HepG2 (cell line): ENCODE measurements around the gene CELF2. TPM values are rescaled to one million over a fixed set of nuclear protein-coding genes. Genes with fewer than 3 reads are reported as not detected.

Experiments
- ATAC-seq: fragments of 200-7000 bp; cut with Tn5 transposase; 3 replicates; pipeline ENCODE4 v1.9.1; 2020; ENCODE audit warnings: mild to moderate bottlenecking, moderate library complexity
- BruUV-seq: library from RNA; stranded (reverse); fragments of 400-500 nt; replicated peaks from 2 replicates; lab custom pipeline; 2021; lab: Mats Ljungman, UMichigan
- CTCF ChIA-PET: fragments of 300-600 bp; formaldehyde crosslinking; extraction: SDS; loops from one replicate; lab custom pipeline; 2021; ENCODE audit warnings: low total read pairs, inconsistent platforms, low intra/inter-chr PET ratio; lab: Yijun Ruan, JAX
- POLR2A ChIA-PET: fragments of 350-600 bp; sonication (Branson Sonifier 250); formaldehyde crosslinking; loops from one replicate; lab custom pipeline; 2020; ENCODE audit warnings: antibody characterized with exemption, inconsistent platforms; lab: Yijun Ruan, JAX
- DNase-seq: peaks from one replicate; pipeline ENCODE4 v3.0.0-alpha.2; 2015; ENCODE audit warnings: low spot score
- FAIRE-seq: peaks from 3 replicates; lab custom pipeline; 2011; peaks lifted over from hg19 to GRCh38; lab: Jason Lieb, UNC
- H2AFZ ChIP-seq: one replicate; pipeline ENCODE4 v1.6.1; 2011; ENCODE audit warnings: low read length, inconsistent platforms
- H3K27ac ChIP-seq: fragments of 300-600 bp; 3 replicates; pipeline ENCODE4 v1.8.0; 2011; ENCODE audit warnings: mixed run types, mild to moderate bottlenecking, mixed read lengths, low read length, inconsistent platforms; ENCODE audit not compliant: insufficient read depth; ENCODE audit errors: extremely low read length
- H3K27me3 ChIP-seq, 2 experiments: fragments of 200-600 bp in 1 of 2; 2 replicates in 1 of 2; 3 replicates in 1 of 2; pipeline versions ENCODE4 v1.6.0 to v1.8.0; 2011; ENCODE audit warnings: low read length in 2 of 2, mild to moderate bottlenecking in 2 of 2, moderate library complexity in 2 of 2, inconsistent platforms in 1 of 2; ENCODE audit not compliant: insufficient read depth in 2 of 2, control insufficient read depth in 1 of 2
- H3K36me3 ChIP-seq, 2 experiments: fragments of 200-600 bp in 1 of 2; replicated peaks in 1 of 2; 2 replicates in 1 of 2; 3 replicates in 1 of 2; pipeline versions ENCODE4 v1.5.1 to v1.8.0; 2011; ENCODE audit warnings: low read length in 2 of 2, inconsistent platforms in 1 of 2; ENCODE audit not compliant: insufficient read depth in 2 of 2, control insufficient read depth in 1 of 2
- H3K4me1 ChIP-seq: 2 replicates; pipeline ENCODE4 v1.5.1; 2012; ENCODE audit warnings: low read length, inconsistent platforms; ENCODE audit not compliant: insufficient read depth
- H3K4me2 ChIP-seq: 2 replicates; pipeline ENCODE4 v1.6.0; 2011; ENCODE audit warnings: low read depth, low read length, inconsistent platforms
- H3K4me3 ChIP-seq, 3 experiments: fragments of 200-600 bp in 1 of 3; sonication (generic), shearing (Covaris generic) in 1 of 3; replicated peaks in 1 of 3; 2 replicates each; pipeline ENCODE4 v1.5.1; 2011 to 2016; ENCODE audit warnings: low read length in 3 of 3, inconsistent platforms in 2 of 3, low read depth in 2 of 3, mild to moderate bottlenecking in 2 of 3, control low read depth in 1 of 3, mixed read lengths in 1 of 3; ENCODE audit not compliant: insufficient read depth in 1 of 3
- H3K79me2 ChIP-seq: one replicate; pipeline ENCODE4 v1.6.1; 2011; ENCODE audit warnings: low read length, inconsistent platforms; ENCODE audit not compliant: insufficient read depth
- H3K9ac ChIP-seq: 2 replicates; pipeline ENCODE4 v1.6.0; 2011; ENCODE audit warnings: mild to moderate bottlenecking, low read depth, low read length, inconsistent platforms; ENCODE audit not compliant: insufficient read depth
- H3K9me3 ChIP-seq: 2 replicates; pipeline ENCODE4 v1.5.1; 2012; ENCODE audit warnings: mild to moderate bottlenecking, low read length
- H4K20me1 ChIP-seq: 2 replicates; pipeline ENCODE4 v1.6.0; 2011; ENCODE audit warnings: inconsistent platforms, mild to moderate bottlenecking, low read length, moderate library complexity; ENCODE audit not compliant: insufficient read depth
- ARID2 ChIP-seq: sonication (generic); formaldehyde crosslinking; IDR thresholded peaks from 2 replicates; pipeline ENCODE4 v1.8.1; 2022; ENCODE audit warnings: mild to moderate bottlenecking, missing genetic modification reagents, borderline replicate concordance
- CENPX ChIP-seq: sonication (generic); formaldehyde crosslinking; IDR thresholded peaks from 2 replicates; pipeline ENCODE4 v1.9.0; 2021; ENCODE audit warnings: mild to moderate bottlenecking, missing genetic modification reagents, moderate library complexity
- E2F1 ChIP-seq: sonication (generic); formaldehyde crosslinking; IDR thresholded peaks from 2 replicates; pipeline ENCODE4 v1.5.0; 2020; ENCODE audit warnings: missing genetic modification reagents
- HOMEZ ChIP-seq: IDR thresholded peaks from 2 replicates; pipeline ENCODE4 v1.6.1; 2016; ENCODE audit warnings: low read depth
- PAWR ChIP-seq: sonication (generic); formaldehyde crosslinking; IDR thresholded peaks from 2 replicates; pipeline ENCODE4 v1.4.0; 2020; ENCODE audit warnings: missing genetic modification reagents, mild to moderate bottlenecking, borderline replicate concordance
- PRDM10 ChIP-seq: sonication (generic); formaldehyde crosslinking; IDR thresholded peaks from 2 replicates; pipeline ENCODE4 v1.4.0; 2020; ENCODE audit warnings: low read depth, missing genetic modification reagents
- RARA ChIP-seq: IDR thresholded peaks from 2 replicates; pipeline ENCODE4 v1.6.1; 2016; ENCODE audit warnings: missing genetic modification reagents, missing compliant biosample characterization
- ZBTB10 ChIP-seq: sonication (generic); formaldehyde crosslinking; IDR thresholded peaks from 2 replicates; pipeline ENCODE4 v1.4.0; 2020; ENCODE audit warnings: missing genetic modification reagents, borderline replicate concordance
- ZNF619 ChIP-seq: sonication (generic); formaldehyde crosslinking; IDR thresholded peaks from 2 replicates; pipeline ENCODE4 v1.4.0; 2020; ENCODE audit warnings: mild to moderate bottlenecking, missing genetic modification reagents
- ZNF629 ChIP-seq: sonication (generic); formaldehyde crosslinking; conservative IDR thresholded peaks from 2 replicates; pipeline ENCODE4 v1.5.0; 2020; ENCODE audit warnings: missing genetic modification reagents
- ZNF710 ChIP-seq: sonication (generic); formaldehyde crosslinking; IDR thresholded peaks from 2 replicates; pipeline ENCODE4 v1.5.0; 2020; ENCODE audit warnings: mild to moderate bottlenecking, missing genetic modification reagents, borderline replicate concordance
- WGBS: methylation state at CpG from one replicate; pipeline ENCODE4 v1.1.6; 2017; ENCODE audit warnings: low lambda C conversion rate; 5-methylcytosine and 5-hydroxymethylcytosine counted together
- in situ Hi-C: cut with HindIII; loops from 2 replicates; pipeline ENCODE4 v1.10.0; 2017; ENCODE audit warnings: low pct_unique_long_range_greater_than_20kb; ENCODE audit not compliant: extremely low pct_ligation_motif_present
- intact Hi-C: fragments of 100-400 bp; cut with micrococcal nuclease; formaldehyde crosslinking; loops from one replicate; pipeline ENCODE4 v1.10.0; 2022; ENCODE audit not compliant: unreplicated experiment
- polyA plus RNA-seq, 8 experiments: library from polyadenylated mRNA; depleted of rRNA in 3 of 8; stranded (reverse) in 7 of 8; unstranded in 1 of 8; fragments of >200 nt; fragmentation: Illumina TruSeq in 4 of 8; extraction: Trizol in 4 of 8; gene quantifications; 2 replicates each; pipeline versions ENCODE4 v1.2.1 to v1.2.3, GENCODE V29; 2011 to 2016; ENCODE audit warnings: low read depth in 4 of 8, missing spikeins in 1 of 8, mixed read lengths in 1 of 8; ENCODE audit not compliant: insufficient read depth in 1 of 8
- total RNA-seq, 5 experiments: library from RNA; depleted of rRNA; stranded (reverse); fragments of >200 nt; fragmentation: Illumina TruSeq; extraction: Trizol; gene quantifications; 2 replicates each; pipeline ENCODE4 v1.2.3, GENCODE V29; 2016; ENCODE audit warnings: low read depth in 1 of 5

Gene CELF2
- total and polyA plus RNA-seq, 2 of the 13 experiments (the other 11 are each of a cell fraction or from before 2014, with no cell fraction given): not detected

- H3K9ac ChIP-seq: no peak overlapping the region
- FAIRE-seq (no peak), ATAC-seq (no peak), DNase-seq (no peak)
- no peaks in the 10 kb centered on the region for H4K20me1 ChIP-seq
- H3K4me2 ChIP-seq: no peak overlapping the region
- intact Hi-C loops (no loop called here), in situ Hi-C loops (no loop called here)
- no peaks in the 10 kb centered on the region for H3K4me1 ChIP-seq
- H3K79me2 ChIP-seq: no peaks in the 10 kb centered on the region
- H3K9me3 ChIP-seq: no peaks in the 10 kb centered on the region
- peaks cover 6 to 44% of the 10 kb centered on the region in 2 experiments; a peak in 4 of 5 replicates for H3K27me3 ChIP-seq
- H3K4me3 ChIP-seq: no peak overlapping the region
- 30% methylated on average over 11 of the region's 12 CpGs for WGBS
- no peak overlapping the region for H3K27ac ChIP-seq
- ChIA-PET CTCF (no interaction called here), POLR2A (no interaction called here)
- BruUV-seq: no TSS peak
- H3K36me3 ChIP-seq: no peaks in the 10 kb centered on the region
- H2AFZ ChIP-seq: no peak overlapping the region
- TF ChIP-seq ZNF629 (CRISPR knock-in tag) (no peak), ZNF619 (CRISPR knock-in tag) (no peak), E2F1 (CRISPR knock-in tag) (no peak), ZBTB10 (CRISPR knock-in tag) (no peak), CENPX (CRISPR knock-in tag) (no peak), ARID2 (CRISPR knock-in tag) (no peak), RARA (CRISPR knock-in tag) (no peak), PAWR (CRISPR knock-in tag) (no peak), PRDM10 (CRISPR knock-in tag) (no peak), ZNF710 (no peak), HOMEZ (CRISPR knock-in tag) (no peak)
Measured at GRCh38 chr10:11243425-11244222, 226.0 kb downstream of the CELF2 start.
